Peyer's patch (tissue), 4 donors: ENCODE measurements around the gene CFAP73. TPM values are rescaled to one million over a fixed set of nuclear protein-coding genes. Genes with fewer than 3 reads are reported as not detected.

Experiments
- DNase-seq, 3 donors: peaks; one replicate each; pipeline ENCODE4 v3.0.0-alpha.2; 2017 to 2019
- H3K27ac ChIP-seq, 4 donors: fragments of 200-600 bp; sonication (generic); one replicate each; pipeline ENCODE4 v1.5.1; 2016 to 2019
- H3K27me3 ChIP-seq, 2 donors: fragments of 200-600 bp; sonication (generic); one replicate each; pipeline ENCODE4 v1.5.1; 2019
- H3K36me3 ChIP-seq, 3 donors: fragments of 200-600 bp; sonication (generic); one replicate each; pipeline ENCODE4 v1.5.1; 2016 to 2019
- H3K4me1 ChIP-seq, 4 donors: fragments of 200-600 bp; sonication (generic); one replicate each; pipeline ENCODE4 v1.5.1; 2016 to 2019
- H3K4me3 ChIP-seq, 4 donors: fragments of 200-600 bp; sonication (generic); 1 replicate in 3 of 4; 2 replicates in 1 of 4; pipeline ENCODE4 v1.5.1; 2016 to 2019; ENCODE audit warnings: mild to moderate bottlenecking in 1 of 4
- H3K9me3 ChIP-seq, 4 donors: fragments of 200-600 bp; sonication (generic); one replicate each; pipeline ENCODE4 v1.5.1; 2016 to 2019; ENCODE audit warnings: mild to moderate bottlenecking in 1 of 4
- CTCF ChIP-seq, 6 experiments: fragments of 450-650 bp in 4 of 6; fragments of 200-600 bp in 2 of 6; sonication (generic) in 1 of 6; IDR thresholded peaks; one replicate each; pipeline ENCODE4 v1.5.1; 2017 to 2019; ENCODE audit warnings: antibody characterized with exemption in 6 of 6, mild to moderate bottlenecking in 3 of 6, moderate library complexity in 1 of 6
- POLR2A ChIP-seq, 2 donors: fragments of 450-650 bp; IDR thresholded peaks; one replicate each; pipeline ENCODE4 v1.5.1; 2017; ENCODE audit warnings: antibody characterized with exemption in 2 of 2, mild to moderate bottlenecking in 2 of 2, moderate library complexity in 2 of 2
- total RNA-seq, 4 donors: library from RNA; depleted of rRNA; stranded (reverse); fragments of >200 nt; gene quantifications; one replicate each; pipeline ENCODE4 v1.1.0, GENCODE V29; 2016

The CFAP73 gene
- total RNA-seq, 4 donors from 2014 or later, result not detected

DNA sequence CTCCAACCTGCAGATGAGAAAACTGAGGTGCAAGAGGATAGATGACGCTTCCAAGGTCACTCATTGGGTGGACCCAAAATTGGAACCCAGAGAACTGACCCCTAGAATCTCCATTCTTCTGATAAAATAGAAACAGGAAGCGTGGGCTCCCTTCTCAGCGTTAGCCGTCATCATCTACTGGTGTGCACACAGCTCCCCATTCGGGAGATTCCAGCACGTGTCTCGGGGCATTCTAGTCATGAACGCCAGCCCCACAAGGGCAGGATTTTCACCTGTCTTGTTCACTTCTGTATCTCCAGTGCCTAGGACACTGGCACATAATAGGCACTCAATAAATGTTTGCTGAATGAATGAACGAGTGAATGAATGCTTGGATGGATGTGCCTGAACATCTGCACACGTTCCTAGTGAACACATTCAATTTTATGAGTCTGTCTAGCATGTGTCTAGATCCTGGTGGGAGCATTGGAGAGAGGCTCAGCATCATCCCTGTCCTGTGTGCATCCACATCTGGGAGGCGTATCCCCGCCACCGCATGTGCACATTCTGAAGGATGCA lies 44.5 kb upstream of the CFAP73 start:
- H3K27ac ChIP-seq, result no peak overlapping the region
- no peaks in the 10 kb centered on the region for H3K9me3 ChIP-seq
- DNase-seq, result no peak
- no peak for TF ChIP-seq CTCF (IDR thresholded peaks at IDR 0.05)
- TF ChIP-seq POLR2A (IDR thresholded peaks at IDR 0.05), result no peak
- H3K27me3 ChIP-seq, result no peaks in the 10 kb centered on the region
- H3K4me3 ChIP-seq, result no peak overlapping the region
- H3K4me1 ChIP-seq, result peaks cover 0 to 8% (median 0%) of the 10 kb centered on the region in 4 donors
- H3K36me3 ChIP-seq, result no peaks in the 10 kb centered on the region

DNA sequence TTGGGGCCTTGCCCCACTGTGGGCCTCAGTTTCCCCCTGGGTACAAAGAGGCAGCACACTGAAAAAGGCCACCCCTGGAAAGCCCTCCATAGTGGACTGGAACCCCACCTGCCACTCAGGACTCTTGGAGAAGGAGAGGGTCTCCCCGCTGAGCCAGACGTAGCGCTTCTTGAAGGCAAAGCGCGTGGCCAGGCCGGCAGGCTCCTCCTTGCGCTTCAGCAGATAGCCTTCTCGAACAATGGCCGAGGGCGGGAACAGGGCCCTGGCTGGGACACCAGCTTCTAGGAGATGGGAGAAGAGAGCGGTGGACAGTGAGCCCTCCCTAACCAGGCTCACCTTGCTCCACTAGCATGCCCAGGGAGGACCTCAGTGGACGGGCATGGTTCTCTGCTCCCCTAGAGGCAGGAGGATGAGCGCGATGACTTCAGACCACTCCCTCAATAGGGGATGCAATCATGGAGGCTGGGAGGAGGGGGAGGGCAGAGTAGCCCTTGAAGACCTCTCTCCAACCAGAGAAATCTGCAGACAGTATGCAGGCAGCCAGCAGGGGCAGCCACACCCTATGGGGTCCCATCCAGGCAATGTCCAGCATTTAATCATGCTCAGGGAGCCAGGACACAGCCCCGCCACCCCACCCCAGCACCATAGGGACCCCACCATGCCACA lies 43.8 kb upstream of the CFAP73 start:
- Histone ChIP-seq H3K4me1 (peaks cover 0 to 8% (median 0%) of the 10 kb centered on the region in 4 donors), H3K27me3 (no peaks in the 10 kb centered on the region), H3K36me3 (no peaks in the 10 kb centered on the region), H3K9me3 (no peaks in the 10 kb centered on the region), H3K4me3 (no peak overlapping the region), H3K27ac (no peak overlapping the region)
- TF ChIP-seq CTCF (IDR thresholded peaks at IDR 0.05) (no peak), POLR2A (IDR thresholded peaks at IDR 0.05) (no peak)
- DNase-seq, result no peak

GRCh38 chr12:113106361-113106760 lies 43.2 kb upstream of the CFAP73 start:
- Histone ChIP-seq H3K36me3 (no peaks in the 10 kb centered on the region), H3K4me1 (peaks cover 0 to 8% (median 0%) of the 10 kb centered on the region in 4 donors), H3K27ac (no peak overlapping the region), H3K9me3 (no peaks in the 10 kb centered on the region), H3K27me3 (no peaks in the 10 kb centered on the region), H3K4me3 (no peak overlapping the region)
- TF ChIP-seq CTCF (IDR thresholded peaks at IDR 0.05) (no peak), POLR2A (IDR thresholded peaks at IDR 0.05) (no peak)
- DNase-seq, result no peak

DNA sequence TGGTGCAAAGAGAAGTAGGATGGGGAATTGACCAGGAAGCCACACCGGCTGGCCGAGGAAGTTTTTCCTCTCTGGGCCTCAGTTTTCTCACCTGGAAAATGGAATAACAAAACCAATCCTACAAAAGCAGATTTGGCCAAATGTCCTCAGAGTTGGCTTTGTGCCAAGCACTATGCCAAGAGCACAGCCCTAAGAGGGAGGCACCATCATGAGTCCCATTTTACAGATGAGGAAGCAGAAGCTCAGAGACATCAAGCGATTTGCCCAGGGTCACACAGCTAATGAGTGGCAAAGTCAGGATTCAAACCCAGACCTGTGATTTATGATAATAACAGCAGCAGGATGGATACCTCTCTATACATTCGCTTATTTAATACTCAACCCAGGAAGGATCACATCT lies 41.2 kb upstream of the CFAP73 start:
- DNase-seq, result no peak
- no peak overlapping the region for H3K4me3 ChIP-seq
- TF ChIP-seq POLR2A (IDR thresholded peaks at IDR 0.05), result no peak
- H3K36me3 ChIP-seq, result no peaks in the 10 kb centered on the region
- no peaks in the 10 kb centered on the region for H3K27me3 ChIP-seq
- H3K9me3 ChIP-seq, result no peaks in the 10 kb centered on the region
- H3K4me1 ChIP-seq, result peaks cover 0 to 8% (median 0%) of the 10 kb centered on the region in 4 donors
- no peak overlapping the region for H3K27ac ChIP-seq

DNA sequence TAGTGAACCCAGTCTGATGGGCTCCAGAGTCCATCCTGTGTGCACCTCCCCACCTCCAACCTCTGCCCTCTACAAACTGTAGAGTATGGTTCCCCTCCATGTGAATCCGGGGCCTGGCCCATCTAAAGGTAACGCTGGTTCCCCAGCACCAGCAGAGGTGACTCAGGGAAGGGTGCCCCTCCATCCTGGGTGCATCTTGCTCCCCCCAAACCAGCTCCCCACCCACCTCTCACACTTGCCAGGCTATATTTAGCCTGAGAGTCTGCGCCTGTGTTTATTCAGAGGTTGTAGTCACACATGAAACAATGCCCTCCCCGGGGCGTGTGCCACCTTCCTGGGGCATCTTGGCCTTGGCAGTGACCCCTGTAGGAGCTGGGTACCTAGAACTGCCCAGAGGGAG lies 40.2 kb upstream of the CFAP73 start:
- Histone ChIP-seq H3K9me3 (no peaks in the 10 kb centered on the region), H3K27ac (no peak overlapping the region), H3K36me3 (no peaks in the 10 kb centered on the region), H3K4me3 (no peak overlapping the region), H3K4me1 (no peaks in the 10 kb centered on the region), H3K27me3 (no peaks in the 10 kb centered on the region)
- TF ChIP-seq CTCF (IDR thresholded peaks at IDR 0.05) (no peak), POLR2A (IDR thresholded peaks at IDR 0.05) (no peak)
- no peak for DNase-seq

- Histone ChIP-seq H3K9me3 (no peaks in the 10 kb centered on the region), H3K4me3 (no peak overlapping the region), H3K36me3 (no peaks in the 10 kb centered on the region), H3K27me3 (no peaks in the 10 kb centered on the region), H3K4me1 (no peaks in the 10 kb centered on the region), H3K27ac (no peak overlapping the region)
- DNase-seq, result no peak
- TF ChIP-seq POLR2A (IDR thresholded peaks at IDR 0.05) (no peak), CTCF (IDR thresholded peaks at IDR 0.05) (no peak)
These were observed 39.5 kb upstream of the CFAP73 start for GRCh38 chr12:113109872-113110599.
